Endothelial cell of umbilical vein (primary cell): ENCODE data around the gene OCRL. TPM values are rescaled to one million over a fixed set of nuclear protein-coding genes. Genes with fewer than 3 reads are reported as not detected.

ENCODE experiments used
- BruUV-seq: library from RNA; stranded (reverse); fragments of 400-500 nt; replicated peaks from 2 replicates; lab custom pipeline; 2021; lab: Mats Ljungman, UMichigan
- CTCF ChIA-PET: fragments of 300-600, 350-600 bp; sonication (Branson Sonifier 250); formaldehyde crosslinking; loops from one replicate; lab custom pipeline; 2021; ENCODE audit warnings: antibody characterized with exemption, inconsistent platforms; lab: Charles Lee
- POLR2A ChIA-PET: fragments of 300-600, 350-600 bp; sonication (Branson Sonifier 250); formaldehyde crosslinking; loops from one replicate; lab custom pipeline; 2021; ENCODE audit warnings: antibody characterized with exemption, inconsistent platforms; lab: Charles Lee
- DNase-seq: peaks from one replicate; pipeline ENCODE4 v3.0.0-alpha.2; 2011; ENCODE audit warnings: low read depth, low spot score
- FAIRE-seq: peaks from 2 replicates; lab custom pipeline; 2011; peaks lifted over from hg19 to GRCh38; lab: Jason Lieb, UNC
- H2AFZ ChIP-seq: 2 replicates; pipeline ENCODE4 v1.6.0; 2012; ENCODE audit warnings: low read depth, low read length, control low read depth, inconsistent platforms
- H3K27ac ChIP-seq: 2 replicates; pipeline ENCODE4 v1.5.1; 2011; ENCODE audit warnings: low read depth, mild to moderate bottlenecking, control low read depth, low read length, moderate library complexity; ENCODE audit not compliant: insufficient read depth
- H3K27me3 ChIP-seq, 2 experiments: 2 replicates each; pipeline versions ENCODE4 v1.6.0 to v1.6.1; 2011; ENCODE audit warnings: low read length in 2 of 2, mixed read lengths in 1 of 2; ENCODE audit not compliant: control insufficient read depth in 2 of 2, insufficient read depth in 2 of 2
- H3K36me3 ChIP-seq, 2 experiments: 2 replicates in 1 of 2; 3 replicates in 1 of 2; pipeline ENCODE4 v1.5.1; 2011; ENCODE audit warnings: low read length in 2 of 2, mild to moderate bottlenecking in 1 of 2, moderate library complexity in 1 of 2; ENCODE audit not compliant: control insufficient read depth in 2 of 2, insufficient read depth in 2 of 2; ENCODE audit errors: extremely low read depth in 1 of 2
- H3K4me1 ChIP-seq: 3 replicates; pipeline ENCODE4 v1.5.1; 2011; ENCODE audit warnings: mild to moderate bottlenecking, low read length; ENCODE audit not compliant: control insufficient read depth, insufficient read depth; ENCODE audit errors: extremely low read depth
- H3K4me2 ChIP-seq: 2 replicates; pipeline ENCODE4 v1.6.1; 2011; ENCODE audit warnings: low read length, control low read depth, mixed read lengths; ENCODE audit not compliant: insufficient read depth
- H3K4me3 ChIP-seq, 3 experiments: fragments of 200-600 bp in 1 of 3; sonication (generic), shearing (Covaris generic) in 1 of 3; replicated peaks in 1 of 3; 2 replicates each; pipeline ENCODE4 v1.5.1; 2011 to 2016; ENCODE audit warnings: control low read depth in 3 of 3, low read length in 3 of 3, mild to moderate bottlenecking in 2 of 3, inconsistent platforms in 1 of 3, low read depth in 1 of 3, moderate library complexity in 1 of 3; ENCODE audit not compliant: insufficient read depth in 1 of 3
- H3K79me2 ChIP-seq: 2 replicates; pipeline ENCODE4 v1.6.0; 2012; ENCODE audit warnings: low read length, inconsistent platforms; ENCODE audit not compliant: control insufficient read depth, insufficient read depth
- H3K9ac ChIP-seq: replicated peaks from 2 replicates; pipeline ENCODE3; 2011; ENCODE audit warnings: low read length, control low read depth; ENCODE audit not compliant: insufficient read depth; ENCODE audit errors: extremely low read depth
- H3K9me1 ChIP-seq: replicated peaks from 3 replicates; pipeline ENCODE4 v1.6.0; 2011; ENCODE audit warnings: mild to moderate bottlenecking, low read length; ENCODE audit not compliant: control insufficient read depth, insufficient read depth; ENCODE audit errors: extremely low read depth
- H3K9me3 ChIP-seq: replicated peaks from 2 replicates; pipeline ENCODE4 v1.5.1; 2012; ENCODE audit warnings: low read length, inconsistent platforms; ENCODE audit not compliant: control insufficient read depth, insufficient read depth
- H4K20me1 ChIP-seq: replicated peaks from 2 replicates; pipeline ENCODE3; 2011; ENCODE audit warnings: mild to moderate bottlenecking, low read length; ENCODE audit not compliant: control insufficient read depth, insufficient read depth; ENCODE audit errors: extremely low read depth
- CTCF ChIP-seq, 2 donors: IDR thresholded peaks; 1 replicate in 1 of 2; 2 replicates in 1 of 2; pipeline ENCODE4 v1.5.1; 2011; ENCODE audit warnings: low read length in 2 of 2, mild to moderate bottlenecking in 2 of 2, moderate library complexity in 2 of 2, control low read depth in 1 of 2, inconsistent platforms in 1 of 2, low read depth in 1 of 2; ENCODE audit not compliant: insufficient read depth in 1 of 2; ENCODE audit errors: extremely low read depth in 1 of 2
- EZH2 ChIP-seq: IDR thresholded peaks from 2 replicates; pipeline ENCODE4 v1.6.1; 2012; ENCODE audit warnings: borderline replicate concordance, low read depth, mild to moderate bottlenecking, moderate library complexity, low read length, inconsistent platforms; ENCODE audit not compliant: severe bottlenecking
- FOS ChIP-seq: IDR thresholded peaks from 2 replicates; pipeline ENCODE4 v1.6.1; 2011; ENCODE audit warnings: mild to moderate bottlenecking, low read length, moderate library complexity, borderline replicate concordance; ENCODE audit not compliant: insufficient read depth
- GATA2 ChIP-seq: IDR thresholded peaks from 2 replicates; pipeline ENCODE4 v1.7.0; 2011; ENCODE audit warnings: low read depth, mild to moderate bottlenecking, moderate library complexity, mixed read lengths, low read length; ENCODE audit not compliant: insufficient read length, insufficient read depth
- JUN ChIP-seq: IDR thresholded peaks from 2 replicates; pipeline ENCODE4 v1.6.1; 2011; ENCODE audit warnings: borderline replicate concordance, low read depth; ENCODE audit not compliant: insufficient read length, insufficient read depth
- MAX ChIP-seq: IDR thresholded peaks from 2 replicates; pipeline ENCODE4 v1.6.1; 2011; ENCODE audit not compliant: insufficient read depth, insufficient read length
- MYC ChIP-seq: IDR thresholded peaks from one replicate; pipeline ENCODE4 v1.6.1; 2011; ENCODE audit warnings: mild to moderate bottlenecking, low read depth, low read length
- POLR2A ChIP-seq: IDR thresholded peaks from 2 replicates; pipeline ENCODE4 v1.6.1; 2012; ENCODE audit warnings: low read depth, mild to moderate bottlenecking, control low read depth, low read length
- POLR2AphosphoS5 ChIP-seq: IDR thresholded peaks from 2 replicates; pipeline ENCODE4 v1.6.1; 2012; ENCODE audit warnings: low read depth, mild to moderate bottlenecking, control low read depth, low read length, moderate library complexity; ENCODE audit not compliant: insufficient read depth
- dilution Hi-C: fragments of 300-500 bp; cut with MboI; formaldehyde crosslinking; loops from one replicate; pipeline ENCODE4 v1.15.0; 2019; ENCODE audit warnings: low sequenced_read_pairs; ENCODE audit not compliant: extremely low pct_ligation_motif_present
- intact Hi-C: fragments of 100-400 bp; cut with micrococcal nuclease; formaldehyde crosslinking; loops from one replicate; pipeline ENCODE4 v1.10.0; 2022
- polyA plus RNA-seq, 4 experiments: library from polyadenylated mRNA; depleted of rRNA in 3 of 4; stranded (reverse) in 3 of 4; unstranded in 1 of 4; fragments of >200 nt; gene quantifications; 2 replicates each; pipeline versions ENCODE4 v1.2.1 to v1.2.3, GENCODE V29; 2011 to 2012; ENCODE audit warnings: missing spikeins in 1 of 4
- total RNA-seq: library from RNA; stranded (reverse); gene quantifications from 2 replicates; pipeline ENCODE4 v1.2.3, GENCODE V29; 2021

OCRL gene
- total and polyA plus RNA-seq, 2 donors (not counting 3 experiments of a cell fraction or from before 2014, with no cell fraction given), result 14.6 to 20.9 TPM

- no peak overlapping the region for H3K27ac ChIP-seq
Measured at GRCh38 chrX:129497146-129497843, 42.8 kb upstream of the OCRL start.

GRCh38 chrX:129510331-129510730 is 29.7 kb upstream of the OCRL start:
- Histone ChIP-seq H3K27ac (no peak overlapping the region), H3K9ac (no peak overlapping the region), H3K4me3 (no peak overlapping the region), H3K4me2 (no peak overlapping the region), H2AFZ (no peak overlapping the region), H3K9me1 (no peaks in the 10 kb centered on the region), H4K20me1 (no peaks in the 10 kb centered on the region), H3K9me3 (no peaks in the 10 kb centered on the region), H3K36me3 (no peaks in the 10 kb centered on the region), H3K79me2 (no peaks in the 10 kb centered on the region), H3K27me3 (no peaks in the 10 kb centered on the region), H3K4me1 (no peaks in the 10 kb centered on the region)
- intact Hi-C loops (no loop called here), dilution Hi-C loops (no loop called here)
- CTCF ChIA-PET, result interaction anchor here (1.3 kb wide), 1 partner anchor 30 kb away, joined by 3 read pairs; the partner anchor contains the start of gene OCRL
- no peak for TF ChIP-seq CTCF (IDR thresholded peaks at IDR 0.05; ENCODE audit: extremely low read depth in 1 of 2, insufficient read depth in 1 of 2, low read depth in 1 of 2, low read length in 2 of 2)
- TF ChIP-seq EZH2, result no peak
- TF ChIP-seq FOS, result no peak
- no peak for TF ChIP-seq GATA2
- TF ChIP-seq MYC, result no peak
- TF ChIP-seq POLR2AphosphoS5, result no peak
- no peak for TF ChIP-seq POLR2A
- no peak for TF ChIP-seq JUN
- no peak for TF ChIP-seq MAX
- DNase-seq (peak; percentile 4), FAIRE-seq (peak; percentile 62)
- POLR2A ChIA-PET, result no interaction called here
- no TSS peak for BruUV-seq

More at GRCh38 chrX:129497146-129497843, 42.8 kb upstream of the OCRL start:
- POLR2A ChIA-PET, result no interaction called here
- H3K79me2 ChIP-seq, result no peaks in the 10 kb centered on the region
- no peak for DNase-seq
- no peaks in the 10 kb centered on the region for H3K27me3 ChIP-seq
- TF ChIP-seq MYC (no peak), POLR2A (no peak), POLR2AphosphoS5 (no peak), GATA2 (no peak)
- H3K9me3 ChIP-seq, result no peaks in the 10 kb centered on the region
- H3K36me3 ChIP-seq, result peaks cover 0 to 4% of the 10 kb centered on the region in 2 experiments
- H2AFZ ChIP-seq, result no peak overlapping the region
- BruUV-seq, result no TSS peak
- intact Hi-C loops (no loop called here), dilution Hi-C loops (no loop called here)
- H3K9me1 ChIP-seq, result no peaks in the 10 kb centered on the region
- CTCF ChIA-PET, result no interaction called here
- no peaks in the 10 kb centered on the region for H4K20me1 ChIP-seq
- FAIRE-seq, result no peak
- no peak overlapping the region for H3K9ac ChIP-seq
- no peak overlapping the region for H3K4me2 ChIP-seq
- no peak overlapping the region for H3K4me3 ChIP-seq
- H3K4me1 ChIP-seq, result peaks cover 5% of the 10 kb centered on the region
